ENCODE data around the gene BNIPL.

BNIPL gene, protein sequence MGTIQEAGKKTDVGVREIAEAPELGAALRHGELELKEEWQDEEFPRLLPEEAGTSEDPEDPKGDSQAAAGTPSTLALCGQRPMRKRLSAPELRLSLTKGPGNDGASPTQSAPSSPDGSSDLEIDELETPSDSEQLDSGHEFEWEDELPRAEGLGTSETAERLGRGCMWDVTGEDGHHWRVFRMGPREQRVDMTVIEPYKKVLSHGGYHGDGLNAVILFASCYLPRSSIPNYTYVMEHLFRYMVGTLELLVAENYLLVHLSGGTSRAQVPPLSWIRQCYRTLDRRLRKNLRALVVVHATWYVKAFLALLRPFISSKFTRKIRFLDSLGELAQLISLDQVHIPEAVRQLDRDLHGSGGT

GRCh38 chr1:151036356-151036755 is at the start of gene BNIPL:
TSS of gene BNIPL (plus strand) at chr1:151036586. CDS start at chr1:151036726, 140 bp downstream.
- DNase-seq (ENCODE audit: low read depth), result no peak

GRCh38 chr1:150987924-150988323 is 48.5 kb upstream of the BNIPL start:
- DNase-seq (ENCODE audit: low read depth), result no peak

- DNase-seq (ENCODE audit: low read depth), result no peak
These were observed 43.8 kb upstream of the BNIPL start for GRCh38 chr1:150992626-150993025.

GRCh38 chr1:150994248-150994647 is 42.1 kb upstream of the BNIPL start:
- DNase-seq (ENCODE audit: low read depth), result no peak

DNA sequence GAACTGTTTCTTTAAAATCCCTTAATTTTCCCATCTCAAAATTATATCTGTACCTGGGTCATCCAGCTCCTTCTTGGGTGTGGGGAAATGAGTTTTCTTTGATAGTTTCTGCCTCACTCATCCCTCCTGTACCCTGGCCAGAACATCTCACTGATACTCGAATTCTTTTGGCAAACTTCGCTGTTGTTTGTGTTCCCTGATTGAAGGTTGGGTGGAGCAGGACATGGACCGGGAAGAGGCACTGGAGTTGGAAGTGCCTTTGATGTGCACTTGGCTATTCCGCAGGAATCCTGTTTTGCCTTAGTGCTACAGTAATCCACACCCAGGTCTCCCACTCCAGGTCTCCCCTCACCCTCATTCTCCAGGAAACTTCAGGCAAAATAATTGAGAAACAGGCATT is 40.9 kb upstream of the BNIPL start:
- DNase-seq (ENCODE audit: low read depth), result no peak

DNA sequence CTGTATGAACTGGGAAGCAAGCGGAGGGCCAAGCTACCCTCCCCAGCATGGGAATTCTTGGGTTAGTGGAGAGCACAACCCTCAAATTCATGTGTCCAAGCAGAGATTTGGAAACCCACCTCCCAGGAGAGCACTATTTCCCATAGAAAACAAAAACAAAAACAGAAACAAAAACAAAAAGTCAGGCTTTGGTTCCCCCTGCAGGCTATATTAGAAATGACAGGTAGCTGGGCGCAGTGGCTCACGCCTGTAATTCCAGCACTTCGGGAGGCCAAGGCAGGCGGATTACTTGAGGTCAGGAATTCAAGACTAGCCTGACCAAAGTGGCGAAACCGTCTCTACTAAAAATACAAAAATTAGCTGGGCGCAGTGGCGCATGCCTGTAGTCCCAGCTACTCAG is 40.5 kb upstream of the BNIPL start:
- no peak for DNase-seq (ENCODE audit: low read depth)

GRCh38 chr1:150997126-150997872 is 39.1 kb upstream of the BNIPL start:
- no peak for DNase-seq (ENCODE audit: low read depth)

DNA sequence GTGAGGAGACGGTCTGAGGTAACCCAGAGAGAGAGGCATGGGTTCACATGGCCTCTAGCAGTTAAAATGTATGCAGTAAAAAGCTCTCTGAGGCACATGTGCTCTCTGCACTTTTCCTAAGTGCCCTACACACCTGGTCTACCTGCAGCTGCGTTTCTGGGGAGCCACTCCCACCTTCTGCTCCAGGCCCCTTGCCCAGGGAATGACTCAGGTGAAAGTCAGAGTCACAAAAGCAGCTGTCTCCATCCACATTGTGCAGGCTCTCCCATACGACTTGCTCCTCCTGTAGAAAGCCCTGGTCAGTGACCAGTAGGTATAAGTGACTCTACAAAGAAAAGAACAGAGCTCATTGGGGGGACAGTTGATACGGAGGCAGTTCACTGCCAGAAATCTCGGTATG is 38.4 kb upstream of the BNIPL start:
- no peak for DNase-seq (ENCODE audit: low read depth)

DNA sequence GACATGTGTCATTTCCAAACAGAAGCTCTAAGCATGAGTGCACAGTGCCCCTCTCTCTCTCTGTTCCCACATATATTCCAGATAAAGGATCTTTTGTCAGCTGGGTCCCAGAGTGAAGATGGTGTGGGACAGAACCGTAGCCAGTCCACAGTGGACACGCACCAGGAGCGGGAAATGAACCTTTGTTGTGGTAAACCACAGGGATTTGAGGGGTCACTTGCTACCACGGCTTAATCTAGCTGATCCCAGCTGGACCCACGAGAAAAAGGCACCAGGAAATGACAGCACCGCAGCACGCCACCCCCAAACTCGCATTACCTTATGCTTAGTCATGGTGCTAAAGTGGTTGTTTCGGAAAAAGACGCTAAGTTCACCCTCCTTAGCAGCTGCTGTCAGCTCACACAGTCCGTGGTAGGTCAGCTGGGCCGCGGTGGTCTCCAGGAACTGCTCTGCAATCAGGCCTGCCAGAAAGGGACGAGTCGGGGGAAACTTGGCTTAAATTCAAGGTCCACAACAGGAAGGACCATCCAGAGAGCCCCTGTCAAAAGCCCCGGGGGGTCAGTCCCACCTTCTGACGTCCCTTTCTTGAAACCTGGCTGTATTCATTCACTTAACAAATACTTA is 37.2 kb upstream of the BNIPL start:
- no peak for DNase-seq (ENCODE audit: low read depth)

GRCh38 chr1:150999926-151000325 is 36.5 kb upstream of the BNIPL start:
- DNase-seq (ENCODE audit: low read depth), result no peak

- DNase-seq (ENCODE audit: low read depth), result no peak
These were observed 36.0 kb upstream of the BNIPL start for GRCh38 chr1:151000408-151000807.

DNA sequence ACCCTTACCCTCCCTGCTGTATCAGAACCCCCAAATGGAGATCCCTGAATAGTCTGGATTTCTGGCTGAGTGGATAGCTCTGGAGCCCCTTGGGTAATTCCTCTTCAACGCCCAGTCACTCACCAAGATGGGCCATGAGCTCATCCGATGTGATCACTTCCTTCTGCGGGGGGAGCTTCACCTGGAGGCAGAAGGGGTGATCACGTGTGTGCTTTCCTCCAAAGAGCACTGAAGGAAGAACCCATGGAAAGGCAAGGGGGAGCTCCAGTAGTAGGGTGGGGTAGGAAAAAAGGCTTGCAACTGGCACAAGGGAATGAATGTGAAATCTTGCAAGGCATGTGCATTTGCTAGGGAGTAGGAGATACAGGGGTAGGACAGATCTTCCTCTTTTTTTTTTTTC is 34.8 kb upstream of the BNIPL start:
- no peak for DNase-seq (ENCODE audit: low read depth)

DNA sequence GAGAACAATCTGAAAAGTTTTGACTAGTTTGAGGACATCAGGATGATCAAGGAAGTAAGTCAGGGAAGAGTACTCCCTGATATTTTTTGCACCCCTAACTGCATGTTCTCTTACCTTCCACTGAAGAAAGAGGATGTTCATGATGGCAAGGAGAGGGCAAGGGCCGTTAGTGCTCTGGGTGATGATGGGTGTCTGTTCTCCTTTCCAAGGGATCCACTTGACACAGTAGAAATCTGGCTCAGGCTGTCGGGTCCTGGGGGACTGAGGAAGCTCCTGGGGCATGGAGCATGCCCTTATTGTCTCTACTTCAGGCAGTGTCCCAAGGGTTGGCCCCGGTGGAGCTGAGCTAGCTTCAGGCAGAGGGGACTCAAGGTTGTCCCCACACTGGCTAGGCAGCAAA is 34.3 kb upstream of the BNIPL start:
- no peak for DNase-seq (ENCODE audit: low read depth)

DNA sequence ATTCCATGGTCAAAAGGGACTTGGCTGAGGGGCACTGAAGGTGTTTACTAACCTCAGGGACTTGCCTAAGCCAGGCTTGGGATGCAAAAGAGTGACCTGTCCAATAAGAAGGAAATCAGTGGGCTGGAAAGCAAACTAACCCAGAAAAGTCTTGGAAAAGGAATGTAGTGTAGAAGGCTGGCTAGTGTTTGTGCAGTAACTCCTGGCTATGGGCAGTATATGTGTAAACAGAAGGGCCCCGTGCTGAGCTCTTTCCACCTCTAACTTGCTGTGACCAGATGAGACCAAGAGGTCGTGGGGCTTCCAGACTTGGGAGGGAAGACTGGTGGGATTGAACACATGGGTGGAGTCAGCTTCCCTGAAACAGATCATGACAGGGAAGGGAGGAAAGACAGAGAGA is 33.8 kb upstream of the BNIPL start:
- DNase-seq (ENCODE audit: low read depth), result no peak

DNA sequence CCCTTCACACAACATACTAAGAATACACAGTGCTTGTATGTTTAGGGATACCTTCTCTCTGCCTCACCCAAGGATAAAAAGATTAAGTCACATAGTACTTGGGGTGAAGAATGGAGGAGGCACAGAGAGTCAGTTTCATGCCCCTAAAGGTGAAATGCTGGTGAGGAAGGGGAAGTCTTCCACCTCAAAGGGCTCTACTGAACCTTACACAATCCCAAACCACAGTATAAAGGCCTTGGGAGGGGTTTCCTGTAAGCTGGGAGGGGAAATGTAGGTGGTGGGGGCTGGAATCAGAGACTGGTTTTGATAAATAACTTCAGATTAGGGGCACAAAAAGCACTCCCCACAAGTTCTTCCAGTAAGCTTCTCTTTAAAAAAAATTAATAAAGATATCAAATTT is 33.2 kb upstream of the BNIPL start:
- DNase-seq (ENCODE audit: low read depth), result no peak

DNA sequence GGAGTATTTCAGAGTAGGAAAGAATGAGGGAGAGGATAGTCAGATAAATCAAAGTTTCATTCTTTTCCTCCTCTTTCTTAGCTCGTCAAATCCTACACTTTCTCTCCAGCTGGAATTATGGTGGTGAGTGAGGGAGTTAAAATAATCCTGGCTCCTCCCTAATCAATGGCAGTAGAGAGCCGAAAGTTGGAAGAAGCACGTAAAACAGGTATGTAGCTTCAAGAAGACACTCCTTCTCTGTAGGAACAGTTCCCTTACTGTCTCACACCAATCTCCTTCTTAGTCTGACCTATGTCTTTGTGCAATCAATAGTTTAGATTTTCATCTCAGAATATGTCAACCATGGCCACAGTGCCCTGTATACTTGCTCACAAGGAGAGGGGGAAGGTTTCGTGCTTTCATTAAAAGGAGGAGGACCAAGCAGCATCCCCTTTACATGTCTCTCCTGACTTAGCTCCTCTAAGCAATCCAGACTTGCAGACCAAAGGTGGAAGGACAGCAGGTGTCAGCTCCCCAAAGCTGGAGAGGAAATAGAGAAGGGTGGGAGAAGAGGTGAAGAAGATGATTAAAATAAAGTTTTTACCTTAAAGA is 30.6 kb upstream of the BNIPL start:
- no peak for DNase-seq (ENCODE audit: low read depth)

GRCh38 chr1:151006327-151007052 is 29.9 kb upstream of the BNIPL start, which contains the start of gene MINDY1:
TSS of gene MINDY1 (minus strand) at chr1:151006902. CDS start at chr1:151002617, 4,285 bp downstream.
- peak; percentile 10 for DNase-seq (ENCODE audit: low read depth)

DNA sequence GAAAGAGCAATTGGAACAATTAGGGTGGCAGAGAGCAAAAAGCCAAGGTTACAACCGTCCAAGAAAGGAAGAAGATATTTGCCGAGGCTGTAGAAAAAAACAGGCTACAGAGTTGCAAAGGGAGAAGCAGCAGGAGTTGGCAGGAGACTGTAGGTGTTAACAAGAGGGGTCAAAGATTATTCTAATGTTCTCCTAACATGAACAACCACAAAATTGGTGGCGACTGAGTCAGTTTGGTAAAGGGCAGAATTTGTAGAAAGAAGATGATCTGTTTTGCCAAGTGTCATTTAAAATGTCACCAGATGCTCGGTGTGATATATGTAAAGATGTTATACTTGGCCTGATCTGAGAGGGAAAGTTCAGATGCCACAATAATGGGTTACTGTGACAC is 28.5 kb upstream of the BNIPL start:
- DNase-seq (ENCODE audit: low read depth), result no peak

DNA sequence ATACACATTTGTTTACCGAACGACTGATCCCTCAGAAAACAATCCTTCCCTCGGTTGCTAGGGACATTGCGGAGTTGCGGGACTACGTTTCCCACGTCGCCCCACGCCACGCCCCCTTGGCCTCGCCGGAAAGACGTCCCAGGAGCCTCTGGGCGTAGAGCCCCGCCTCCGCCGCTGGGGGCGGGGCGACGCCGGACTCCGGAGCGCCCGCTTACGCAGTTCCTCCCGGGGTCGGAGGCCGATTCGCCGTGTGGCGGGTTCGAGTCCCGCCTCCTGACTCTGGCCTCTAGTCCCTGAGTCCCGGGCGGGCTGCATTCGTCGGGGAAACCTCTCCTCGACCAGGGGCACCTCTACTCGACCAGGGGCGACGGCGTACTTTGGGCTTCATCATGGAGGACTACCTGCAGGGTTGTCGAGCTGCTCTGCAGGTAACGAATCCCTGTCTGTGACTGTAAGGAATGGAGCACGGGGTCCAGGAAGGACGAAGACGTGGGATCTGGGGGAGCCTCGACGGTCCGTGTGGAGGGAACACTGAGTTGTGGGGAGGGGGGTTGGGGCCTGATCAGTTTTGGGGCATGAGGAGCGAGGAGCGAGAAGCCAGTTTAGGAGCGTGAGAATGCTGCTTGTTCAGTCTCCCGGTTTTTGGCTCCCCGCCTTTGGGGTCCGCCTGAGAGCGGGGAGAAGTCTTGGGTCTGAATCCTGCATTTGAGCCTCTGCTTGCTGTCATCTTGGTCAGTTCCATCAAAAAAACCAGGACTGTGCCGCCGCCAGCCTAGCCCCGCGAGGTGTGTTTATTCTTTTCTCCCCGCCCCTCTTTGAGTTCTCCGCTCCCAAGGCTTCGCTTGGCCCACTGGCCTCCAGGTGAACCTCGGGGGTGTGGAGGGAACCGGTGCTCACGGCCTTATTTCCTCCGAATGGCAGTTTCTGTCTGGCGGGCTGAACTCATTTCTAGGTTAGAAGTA is 27.9 kb upstream of the BNIPL start, which contains the start of gene PRUNE1:
PRUNE1 (plus strand) TSS at position 206 of the 962 bp plus-strand sequence; CDS start at position 390, 184 bp downstream.
- DNase-seq (ENCODE audit: low read depth), result peak; percentile 95

- no peak for DNase-seq (ENCODE audit: low read depth)
These were observed 27.2 kb upstream of the BNIPL start for GRCh38 chr1:151009206-151009587.

All from activated T-helper 9 cell treated with anti-CD3 and anti-CD28 coated beads, Interleukin-2, amount 50 U/mL, for 16 hours (primary cell).